ENCODE results near the gene DDN.
A peak's percentile ranks its signal among the peaks of the same experiment; 100 is the strongest.

The DDN gene

GRCh38 chr12:49013428-49013827 is 14.3 kb upstream of the DDN start:
- DNase-seq (ENCODE audit: low spot score) = no peak

DNA sequence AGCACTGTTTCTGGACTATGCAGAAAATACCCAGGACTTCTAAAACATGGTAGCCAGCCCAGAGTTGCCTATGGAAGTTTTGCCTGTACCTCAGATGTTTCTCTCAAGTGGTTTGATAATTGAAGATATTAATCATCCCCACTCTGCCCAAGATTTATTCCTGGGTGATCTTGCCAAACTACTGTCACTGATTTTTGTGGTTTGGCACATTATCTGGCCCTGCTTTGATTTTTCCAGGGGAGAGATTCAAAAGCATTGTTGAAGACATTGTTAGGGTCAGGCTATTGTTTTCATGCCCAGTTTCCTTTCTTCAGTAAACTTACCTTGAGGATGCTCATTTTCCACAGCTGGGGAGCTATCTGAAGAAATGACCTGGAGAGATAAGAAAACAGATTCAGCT is 13.6 kb upstream of the DDN start:
- DNase-seq (ENCODE audit: low spot score) = no peak

- no peak for DNase-seq (ENCODE audit: low spot score)
These were observed 11.0 kb upstream of the DDN start for GRCh38 chr12:49010092-49010668.

DNA sequence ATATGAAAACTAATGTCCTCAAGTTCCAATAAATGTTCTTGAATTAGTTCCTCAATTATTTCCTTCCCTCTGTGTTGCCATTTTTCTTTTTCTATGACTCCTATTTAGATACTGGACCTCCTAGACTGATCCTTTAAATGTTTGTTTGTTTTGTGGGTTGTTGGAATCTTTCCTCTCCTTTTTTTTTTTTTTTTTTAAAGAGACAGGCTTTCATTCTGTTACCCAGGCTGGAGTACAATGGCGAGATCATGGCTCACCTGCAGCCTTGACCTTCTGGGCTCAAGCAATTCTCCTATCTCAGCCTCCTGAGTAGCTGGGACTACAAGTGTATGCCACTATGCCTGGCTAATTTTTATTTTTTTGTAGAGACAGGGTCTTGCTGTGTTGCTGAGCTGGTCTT is 9.8 kb upstream of the DDN start:
- DNase-seq (ENCODE audit: low spot score) = no peak

DNA sequence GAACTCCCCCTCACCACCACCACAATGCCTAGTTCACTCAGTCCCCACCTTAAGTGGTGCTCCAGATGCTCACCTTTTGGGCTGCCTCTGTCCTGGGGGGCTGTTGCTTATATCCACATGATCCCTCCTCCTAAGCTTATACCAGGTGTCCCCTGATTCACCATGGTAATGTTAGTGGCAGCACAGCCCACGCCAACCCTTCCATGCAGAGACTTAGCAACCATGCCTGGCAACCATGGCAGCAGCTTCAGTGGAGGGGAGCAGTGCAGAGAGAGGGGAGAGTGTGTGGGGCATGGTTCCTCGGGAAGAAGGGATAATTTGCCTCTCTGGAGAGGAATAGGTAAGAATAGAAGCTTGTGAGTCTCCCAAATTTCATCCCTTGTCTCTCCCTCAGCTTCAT is 1.2 kb upstream of the DDN start:
- DNase-seq (ENCODE audit: low spot score) = no peak

- peak; percentile 72 for DNase-seq (ENCODE audit: low spot score)
These were observed 450 bp downstream of the DDN start for GRCh38 chr12:48998497-48999353.

DNA sequence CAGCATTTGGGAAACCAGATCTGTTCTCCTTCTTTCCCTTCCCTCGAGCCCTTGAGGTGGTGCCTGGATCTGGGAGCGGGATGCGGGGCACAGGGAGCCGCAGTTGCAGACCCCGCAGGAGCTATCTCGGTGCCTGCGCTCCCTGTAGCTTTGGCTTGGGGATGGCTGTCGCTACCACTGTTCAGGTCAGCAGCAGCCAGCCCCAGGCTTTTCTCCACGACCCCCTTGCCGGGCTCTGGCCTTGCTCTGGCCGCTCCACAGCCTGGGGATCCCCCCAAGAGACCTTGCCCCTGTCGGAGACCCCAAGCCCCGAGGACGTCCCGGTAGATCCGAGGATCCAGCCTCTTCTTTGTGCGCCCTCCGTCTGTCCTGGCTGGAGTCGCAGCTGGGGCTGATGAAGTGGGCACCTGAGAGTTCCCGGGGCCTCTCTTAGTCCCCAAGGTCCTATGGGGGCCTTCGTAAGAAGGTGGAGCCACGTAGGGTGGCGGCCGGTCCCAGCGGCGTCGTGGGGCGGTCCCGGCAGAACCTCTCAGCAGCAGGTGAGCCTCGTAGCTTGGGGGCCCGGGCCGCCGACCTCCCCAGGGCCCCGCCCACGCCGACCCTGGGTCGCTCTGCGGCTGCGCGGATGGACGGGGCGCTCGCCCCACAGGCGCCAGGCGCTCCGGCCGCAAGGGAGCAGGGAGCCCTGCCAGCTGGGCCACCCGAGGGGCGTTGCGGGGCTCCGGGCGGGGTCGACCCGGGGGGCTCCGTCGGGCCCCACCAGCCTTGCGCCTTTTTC is 1.3 kb downstream of the DDN start:
- peak; percentile 96 for DNase-seq (ENCODE audit: low spot score)

DNA sequence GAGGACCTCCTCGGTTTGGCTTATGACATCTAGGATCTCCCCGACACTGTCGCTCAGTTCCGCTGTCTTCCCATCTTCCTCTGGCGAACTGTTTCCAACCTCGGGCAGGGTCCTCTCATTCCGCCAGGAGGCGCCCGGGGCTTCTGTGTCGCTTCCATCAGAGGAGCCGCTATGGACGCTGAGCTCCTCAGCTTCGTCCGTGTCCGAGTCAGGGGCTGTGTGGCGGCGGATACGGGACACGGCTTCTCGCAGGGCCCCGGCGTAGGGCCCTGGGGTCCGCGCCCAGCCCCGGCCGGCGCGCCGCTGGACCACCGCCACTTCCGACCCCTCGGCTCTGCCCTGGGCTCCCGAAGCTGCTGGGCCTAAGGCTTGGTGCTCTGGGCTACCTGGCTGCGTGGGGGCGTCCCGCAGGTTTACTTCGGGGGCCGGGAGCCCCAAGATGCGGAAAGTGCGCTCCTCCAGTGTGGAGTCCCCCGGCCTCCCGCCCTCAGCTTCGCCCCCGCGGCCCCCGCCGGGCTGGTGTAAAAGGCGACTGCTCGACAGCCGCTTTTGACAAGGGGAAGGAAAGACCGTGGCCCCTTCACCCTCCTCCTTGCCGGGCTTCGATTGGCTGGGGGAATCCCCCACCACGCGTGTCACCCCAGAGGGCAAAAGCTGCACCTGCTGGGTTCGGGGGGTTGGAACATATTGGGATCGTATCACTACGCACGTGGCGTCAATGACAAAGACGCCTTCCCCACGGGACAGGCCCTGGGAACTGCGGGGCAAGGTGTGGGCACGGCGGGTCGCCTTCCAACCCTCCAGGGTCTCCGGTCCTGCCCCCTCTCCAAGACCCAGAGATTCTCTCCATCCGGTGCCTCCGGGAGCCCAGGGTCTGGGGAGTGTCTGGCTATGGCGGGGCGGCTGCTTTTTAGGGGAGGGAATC is 2.1 kb downstream of the DDN start:
- DNase-seq (ENCODE audit: low spot score) = peak; percentile 91

GRCh38 chr12:48995086-48995879 is 3.9 kb downstream of the DDN start:
- DNase-seq (ENCODE audit: low spot score) = peak; percentile 99

DNA sequence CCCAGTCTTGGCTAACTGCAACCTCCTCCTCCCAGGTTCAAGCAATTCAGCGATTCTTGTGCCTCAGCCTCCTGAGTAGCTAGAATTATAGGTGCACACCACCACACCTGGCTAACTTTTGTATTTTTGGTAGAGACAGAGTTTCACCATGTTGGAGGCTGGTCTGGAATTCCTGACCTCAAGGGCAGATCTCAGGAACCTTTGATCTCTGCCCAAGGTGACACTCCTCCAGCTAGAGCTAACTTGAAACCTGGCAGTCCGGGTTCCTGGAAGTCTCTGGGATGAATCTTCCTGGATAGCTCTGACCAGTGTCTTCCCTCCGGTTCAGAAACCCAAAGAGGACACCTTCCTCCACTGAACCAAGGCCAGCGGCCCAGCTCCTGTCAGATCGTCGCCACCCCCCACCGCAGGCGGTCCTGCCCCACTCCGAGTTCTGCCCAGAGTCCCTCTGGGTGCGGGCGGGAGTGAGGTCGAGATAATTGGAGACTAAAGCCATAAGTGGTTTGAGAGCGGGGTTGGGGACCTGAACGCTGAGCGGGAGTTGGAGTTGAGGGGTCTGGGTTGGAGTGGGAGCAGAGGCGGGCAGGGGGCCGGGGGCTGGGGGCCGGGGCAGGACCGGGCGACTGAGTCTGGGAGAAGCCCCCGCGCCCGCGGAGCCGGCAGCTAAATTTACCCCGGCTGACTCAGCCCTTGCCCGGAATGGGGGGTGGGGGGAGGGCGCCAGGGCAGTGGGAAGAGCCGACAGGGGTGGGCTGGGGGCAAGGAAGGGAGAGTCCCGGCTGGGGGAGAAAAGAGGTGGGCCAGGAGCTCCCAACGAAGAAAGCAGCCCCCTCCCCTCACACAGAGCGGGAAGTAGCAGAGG is 4.7 kb downstream of the DDN start:
- DNase-seq (ENCODE audit: low spot score) = no peak

DNA sequence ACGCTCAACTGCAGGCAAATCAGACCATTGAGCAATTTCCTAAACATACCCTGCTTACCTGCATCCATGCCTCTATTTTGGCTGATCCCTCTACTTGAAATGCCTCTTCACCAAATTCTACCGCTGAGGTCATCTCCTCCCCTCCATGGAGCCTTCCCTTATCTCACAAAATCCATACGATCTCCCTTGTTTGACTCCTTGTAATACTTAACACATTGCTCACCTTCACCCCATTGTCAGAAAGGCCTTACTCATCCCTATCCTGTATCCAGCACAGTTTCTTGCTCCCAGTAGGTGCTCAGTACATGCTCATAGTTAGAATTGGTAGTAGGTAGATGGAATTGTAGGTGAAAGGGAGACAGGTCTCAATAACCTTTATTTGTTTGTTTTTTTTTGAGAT is 5.4 kb downstream of the DDN start:
- DNase-seq (ENCODE audit: low spot score) = no peak

- no peak for DNase-seq (ENCODE audit: low spot score)
These were observed 7.7 kb downstream of the DDN start for GRCh38 chr12:48991247-48992050.

DNA sequence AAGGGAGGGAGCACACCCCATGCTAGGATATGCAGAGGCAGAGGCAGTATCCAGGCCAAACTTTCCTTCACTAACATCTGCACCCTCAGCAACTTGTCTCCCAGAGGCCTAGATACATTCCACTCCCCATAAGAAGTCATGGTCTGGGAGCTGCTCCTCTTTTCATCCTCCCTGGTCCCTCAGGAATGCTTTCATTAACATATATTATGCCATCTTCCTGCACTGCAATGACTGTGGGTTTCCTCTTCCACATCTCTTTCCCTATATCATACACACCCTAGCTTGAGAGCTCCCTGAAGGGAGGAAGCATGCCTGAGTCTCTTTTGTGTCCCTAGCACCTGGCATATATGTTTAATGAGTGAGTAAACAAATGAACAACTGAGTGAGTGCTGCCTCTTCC is 8.6 kb downstream of the DDN start:
- DNase-seq (ENCODE audit: low spot score) = no peak

GRCh38 chr12:48988030-48988649 is 11.0 kb downstream of the DDN start:
- peak; percentile 94 for DNase-seq (ENCODE audit: low spot score)

DNA sequence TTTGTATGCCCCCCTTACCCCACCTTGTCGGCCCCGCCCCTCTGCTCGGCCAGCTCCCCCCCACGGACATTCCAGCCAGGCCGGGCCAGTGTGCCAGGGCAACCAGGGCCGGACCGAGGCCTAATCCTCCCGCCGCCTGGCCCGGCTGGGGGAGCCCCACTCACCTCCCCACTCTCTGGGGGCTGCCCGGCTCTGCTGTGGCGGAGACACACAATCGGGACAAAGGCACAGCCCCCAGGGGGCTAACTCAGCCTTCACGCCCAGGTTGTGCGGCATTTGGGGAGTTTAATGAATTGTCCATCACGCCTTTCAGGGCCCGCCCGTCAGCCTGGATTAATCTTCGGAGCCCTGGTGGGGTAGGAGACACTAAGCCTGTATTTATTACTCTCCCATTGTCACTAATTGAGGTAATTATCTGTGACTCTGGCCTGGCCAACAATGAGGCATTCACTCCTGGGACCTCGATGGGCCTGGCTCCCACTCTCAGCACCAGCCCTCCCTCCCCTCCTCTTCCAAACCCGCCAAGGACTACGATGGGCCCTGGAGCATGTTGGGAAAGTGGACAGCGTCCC is 12.4 kb downstream of the DDN start:
- no peak for DNase-seq (ENCODE audit: low spot score)

GRCh38 chr12:48985901-48986300 is 13.3 kb downstream of the DDN start:
- no peak for DNase-seq (ENCODE audit: low spot score)

- no peak for DNase-seq (ENCODE audit: low spot score)
These were observed 13.7 kb downstream of the DDN start for GRCh38 chr12:48985475-48985897.

GRCh38 chr12:48982397-48983080 is 16.6 kb downstream of the DDN start:
- DNase-seq (ENCODE audit: low spot score) = no peak

Data from HuH-7.5 (cell line).